Measurements from ENCODE around the gene ANKRD33B.

ANKRD33B gene

DNA sequence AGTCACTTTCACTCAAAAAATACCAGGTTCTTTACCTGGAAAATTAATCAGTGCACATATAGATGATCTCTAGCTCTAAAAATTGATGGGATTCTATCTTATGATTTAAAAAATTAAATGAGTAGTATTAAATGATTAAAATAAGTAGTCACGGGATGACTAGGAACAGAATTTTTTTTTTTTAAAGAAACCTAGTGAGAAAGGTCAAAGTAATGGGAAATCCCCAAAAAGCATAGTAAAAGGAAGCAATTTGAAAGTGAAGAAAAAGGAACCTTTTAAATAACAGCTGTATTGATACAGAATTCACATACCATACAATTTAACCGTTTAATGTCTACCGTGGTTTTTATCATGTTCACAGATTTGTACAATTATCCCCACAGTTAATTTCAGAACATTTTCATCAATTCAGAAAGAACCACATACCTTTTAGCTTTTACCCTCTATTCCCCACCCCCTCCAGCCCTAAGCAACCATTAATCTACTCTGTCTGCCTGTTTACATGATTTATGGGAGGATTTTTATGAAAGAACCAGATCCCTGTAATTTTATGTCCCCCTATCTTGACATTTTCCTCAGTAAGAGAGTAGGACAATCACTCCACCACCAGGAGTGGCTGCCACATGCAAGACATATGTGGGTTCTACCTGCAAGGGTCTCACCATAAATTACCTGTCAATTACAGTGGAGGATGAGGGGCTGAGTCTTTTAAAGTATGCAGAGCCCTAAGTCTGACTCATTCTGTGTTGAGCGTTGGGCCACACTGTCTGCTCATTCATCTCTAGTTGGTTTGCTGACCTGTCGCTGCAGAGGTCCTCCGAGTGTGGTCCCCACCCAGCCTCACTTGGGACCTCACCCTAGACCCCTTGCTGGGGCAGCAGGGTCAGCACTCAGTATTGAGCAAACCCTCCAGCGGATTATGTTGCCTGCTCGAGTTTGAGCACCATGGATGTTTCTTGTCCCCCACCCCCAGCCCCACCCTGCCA, 16.0 kb downstream of the ANKRD33B start:
- DNase-seq, result no peak

DNA sequence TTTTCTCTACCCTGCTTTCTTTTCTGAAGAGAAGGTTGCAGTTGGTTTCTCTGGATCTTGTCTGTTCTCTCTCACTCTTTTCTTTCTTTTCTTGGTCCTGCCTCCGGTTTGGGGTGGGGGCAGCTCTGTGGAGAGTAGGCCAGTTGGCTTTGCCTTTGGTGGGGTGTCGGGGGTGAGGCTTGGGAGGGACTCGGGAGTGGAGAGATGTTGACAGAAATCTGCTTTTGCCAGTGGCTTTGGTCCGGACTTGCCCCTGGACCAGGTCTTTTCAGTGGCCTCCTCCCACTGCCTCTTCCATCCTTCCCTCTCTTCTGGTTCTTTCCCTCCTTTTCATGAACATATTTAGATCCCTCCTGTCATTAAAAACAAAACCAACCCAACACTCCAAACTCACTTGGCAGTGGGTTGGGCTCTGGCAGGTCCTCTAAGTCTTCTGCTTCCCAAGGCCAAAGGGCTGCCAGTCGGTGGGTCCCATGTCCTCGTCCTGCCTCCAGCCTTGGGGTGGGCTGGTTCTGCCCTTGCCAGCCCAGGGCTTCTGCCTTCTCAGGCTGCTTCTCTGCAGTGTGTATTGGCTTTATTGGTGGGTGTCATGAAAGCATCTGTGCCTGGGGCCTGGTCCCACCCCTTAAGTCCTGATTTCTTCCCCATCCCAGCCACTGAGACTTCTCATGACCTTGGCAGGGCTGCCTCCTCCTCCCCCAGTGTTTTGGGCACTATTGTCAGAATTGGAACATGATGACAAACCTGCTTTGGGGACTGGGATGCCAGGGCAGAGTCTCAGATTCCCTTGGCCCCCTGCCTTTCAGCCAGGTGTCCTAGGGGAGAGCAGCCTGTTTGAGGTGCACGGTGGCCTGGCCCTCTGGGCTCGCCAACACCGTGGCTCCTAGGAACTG, 16.9 kb downstream of the ANKRD33B start:
- DNase-seq, result no peak

GRCh38 chr5:10581424-10581748, 17.5 kb downstream of the ANKRD33B start:
- DNase-seq, result no peak

GRCh38 chr5:10581867-10582511, 18.1 kb downstream of the ANKRD33B start:
- DNase-seq, result no peak

- no peak for DNase-seq
Measured at GRCh38 chr5:10582512-10582897, 18.6 kb downstream of the ANKRD33B start.

DNA sequence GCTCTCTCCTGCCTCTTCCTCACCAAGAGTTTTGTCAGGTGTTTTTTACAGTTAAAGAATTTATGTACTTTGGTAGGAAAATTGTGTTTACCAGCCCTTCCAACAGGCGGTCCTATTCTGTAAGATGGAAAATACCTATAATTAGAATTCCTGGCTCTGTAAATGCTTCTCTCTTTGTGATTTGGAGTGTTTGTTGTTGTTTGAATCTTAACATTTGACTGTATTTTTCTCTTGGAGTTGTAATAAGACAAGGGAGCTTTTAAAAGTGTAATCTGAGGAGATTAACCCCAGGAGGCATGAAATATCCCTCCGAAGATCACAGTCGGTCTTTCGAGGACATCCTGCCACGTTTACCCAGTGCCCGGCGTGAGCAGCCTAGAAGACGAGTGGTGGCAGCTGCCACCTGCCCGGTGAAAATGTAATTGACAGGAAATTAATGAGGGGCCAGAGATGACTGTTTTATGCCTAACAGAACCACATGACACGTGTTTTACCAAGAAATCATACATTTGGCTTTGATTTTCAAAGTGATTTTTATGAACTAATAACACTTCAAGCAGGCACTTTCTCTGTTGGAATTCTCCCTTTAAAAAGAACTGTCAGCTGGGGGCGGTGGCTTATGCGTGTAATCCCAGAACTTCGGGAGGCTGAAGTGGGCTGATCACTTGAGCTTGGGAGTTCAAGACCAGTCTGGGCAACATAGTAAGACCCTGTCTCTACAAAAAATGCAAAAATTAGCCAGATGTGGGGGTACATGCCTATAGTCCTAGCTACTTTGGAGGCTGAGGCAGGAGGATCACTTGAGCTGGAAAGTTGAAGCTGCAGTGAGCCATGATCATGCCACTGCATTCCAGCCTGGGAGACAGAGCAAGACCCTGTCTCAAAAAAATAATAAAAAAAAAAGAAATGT, 20.0 kb downstream of the ANKRD33B start:
- DNase-seq, result no peak

GRCh38 chr5:10584714-10585517, 21.0 kb downstream of the ANKRD33B start:
- no peak for DNase-seq

GRCh38 chr5:10585518-10585915, 21.6 kb downstream of the ANKRD33B start:
- DNase-seq, result no peak

DNA sequence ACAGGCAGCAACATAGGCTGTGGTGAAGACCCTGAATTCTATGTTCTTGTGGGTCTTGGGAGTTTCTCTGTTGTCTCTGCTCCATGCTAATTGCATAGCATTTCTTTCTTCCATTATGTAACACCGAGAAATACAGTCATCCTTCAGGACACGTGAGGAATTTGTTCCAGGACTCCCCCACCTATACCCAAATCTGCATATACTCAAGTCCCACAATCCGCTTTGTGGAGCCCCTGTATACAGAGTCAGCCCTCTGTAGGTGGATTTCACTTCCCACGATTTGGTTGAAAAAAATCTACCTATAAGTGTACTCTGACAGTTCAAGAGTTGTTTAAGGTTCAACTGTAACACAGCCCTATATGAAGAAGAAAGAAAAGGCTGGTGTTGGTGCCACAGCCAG, 22.1 kb downstream of the ANKRD33B start:
- no peak for DNase-seq

DNA sequence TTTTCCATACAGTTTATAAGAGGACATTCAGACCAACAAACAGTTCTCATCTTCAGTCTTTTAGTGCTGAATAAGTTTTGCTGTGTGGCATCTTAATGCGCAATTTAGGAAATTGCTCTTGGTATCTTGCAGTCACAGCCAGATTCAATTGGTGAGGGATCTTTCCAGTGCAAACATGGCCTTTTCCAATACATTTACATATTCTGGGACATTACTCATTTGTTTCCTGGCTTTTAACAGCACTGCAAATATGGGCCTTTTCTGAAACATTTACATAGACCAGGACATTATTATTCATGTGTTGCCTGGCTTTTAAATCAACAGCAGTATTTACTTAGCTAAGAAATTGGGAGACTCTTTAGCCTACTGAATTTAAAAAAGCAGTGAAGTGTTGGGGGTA, 22.7 kb downstream of the ANKRD33B start:
- DNase-seq, result no peak

DNA sequence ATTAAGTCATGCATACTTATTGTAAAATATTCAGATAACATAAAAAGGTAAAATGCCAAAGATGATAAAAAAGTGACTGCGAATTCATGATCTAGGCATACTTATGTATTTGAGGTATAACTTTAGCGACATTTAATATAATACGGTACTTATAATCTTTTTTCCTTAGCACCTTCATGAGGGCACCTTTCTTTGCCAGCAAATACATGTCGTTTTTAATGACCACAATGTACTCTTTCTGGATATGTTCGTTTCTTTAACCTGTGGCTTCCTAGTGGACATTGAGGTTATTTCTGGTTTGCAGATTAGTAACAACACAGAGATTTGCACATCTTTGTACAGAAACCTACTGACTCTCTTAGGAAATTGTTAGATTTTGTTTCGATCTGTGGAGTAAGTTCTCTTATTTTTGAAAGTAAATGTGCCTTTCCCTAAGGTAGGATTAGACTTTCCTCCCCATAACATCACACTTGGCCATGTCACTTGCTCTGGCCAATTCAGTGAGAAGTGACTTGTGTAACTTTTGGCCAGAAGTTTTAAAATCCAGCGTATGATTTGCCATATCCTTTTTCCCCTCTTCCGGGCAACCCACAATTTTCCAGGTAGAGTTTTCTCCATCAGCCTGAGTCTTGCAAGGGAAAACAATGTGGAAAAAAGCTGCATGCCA, 24.4 kb downstream of the ANKRD33B start:
- no peak for DNase-seq

GRCh38 chr5:10588779-10589447, 25.0 kb downstream of the ANKRD33B start:
- DNase-seq, result no peak

GRCh38 chr5:10590226-10590999, 26.5 kb downstream of the ANKRD33B start:
- DNase-seq, result no peak

GRCh38 chr5:10591159-10591558, 27.3 kb downstream of the ANKRD33B start:
- no peak for DNase-seq

GRCh38 chr5:10591966-10592365, 28.1 kb downstream of the ANKRD33B start:
- DNase-seq, result no peak

GRCh38 chr5:10592601-10593000, 28.7 kb downstream of the ANKRD33B start:
- DNase-seq, result no peak

DNA sequence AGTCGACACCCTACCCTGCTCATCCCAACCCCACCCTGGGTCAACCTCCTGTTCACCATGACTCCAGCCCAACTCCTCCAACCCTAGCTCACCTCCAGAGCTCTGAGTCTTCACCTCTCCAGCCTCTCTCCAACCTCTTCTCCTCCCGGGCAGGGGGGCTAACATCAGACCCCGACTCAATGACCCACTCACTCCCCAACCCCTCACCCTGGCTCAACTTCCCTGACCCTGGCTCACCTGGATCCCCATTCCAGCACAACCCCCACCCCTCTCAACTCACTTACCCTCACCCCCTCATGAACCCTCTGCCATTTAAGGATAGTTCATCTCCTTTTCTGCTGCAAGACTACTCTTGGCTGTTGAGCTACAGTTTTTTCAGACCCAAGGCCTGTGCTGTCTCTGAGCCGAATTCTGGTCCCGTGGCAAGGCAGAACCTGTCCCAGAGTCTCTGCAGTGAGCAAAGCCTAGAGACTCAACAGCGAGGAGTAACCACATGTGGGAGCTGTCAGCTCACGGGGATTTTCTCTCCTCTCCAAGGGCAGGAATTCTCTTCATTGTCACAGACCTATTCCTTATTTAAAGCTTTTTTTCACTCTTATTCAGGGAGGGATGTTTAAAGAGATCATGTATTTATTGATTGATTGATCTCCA, 29.8 kb downstream of the ANKRD33B start:
- DNase-seq, result no peak

DNA sequence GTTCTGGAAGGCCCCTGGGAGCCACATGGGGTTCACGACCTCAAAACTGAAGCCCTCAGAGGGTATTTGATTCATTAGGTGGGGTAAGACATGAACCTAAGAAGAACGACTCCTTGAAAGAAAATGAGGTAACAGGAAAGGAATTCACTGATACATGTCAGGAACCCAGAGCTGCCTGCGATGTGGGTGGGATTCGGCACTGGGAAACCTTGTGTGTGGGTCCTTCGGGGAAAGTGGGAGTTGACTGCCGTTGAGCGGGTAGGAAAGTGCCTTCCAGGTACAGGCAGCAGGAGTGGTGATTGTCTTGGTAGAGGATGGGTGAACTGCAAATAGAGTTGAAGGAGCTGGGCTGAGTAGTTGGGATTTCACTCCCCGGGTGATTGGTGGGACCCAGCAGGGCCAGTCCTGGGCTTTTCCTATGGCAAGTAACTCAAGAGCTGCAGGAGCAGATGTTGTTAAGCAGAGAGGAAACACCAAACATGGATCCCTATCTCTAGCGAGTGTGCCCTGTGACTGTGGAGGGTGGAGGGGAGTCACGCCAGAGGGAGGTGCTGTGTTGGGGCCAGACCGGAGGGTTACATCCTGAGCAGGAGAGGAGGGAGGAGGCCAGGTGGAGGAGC, 30.8 kb downstream of the ANKRD33B start:
- no peak for DNase-seq

Data from midbrain (tissue), 1 donor.